A549 (cell line): Measurements from ENCODE around the gene EBF3. TPM values are rescaled to one million over a fixed set of nuclear protein-coding genes. Genes with fewer than 3 reads are reported as not detected.

Experiments
- ATAC-seq, 2 experiments: fragments of 200-7000 bp in 1 of 2; fragments of >200 bp in 1 of 2; cut with Nextera tagmentation in 1 of 2; cut with Tn5 transposase in 1 of 2; 3 replicates each; pipeline versions ENCODE4 v1.8.0 to v1.9.1; 2018 to 2020; ENCODE audit warnings: mild to moderate bottlenecking in 1 of 2, moderate library complexity in 1 of 2
- CTCF ChIA-PET: fragments of 300-600 bp; sonication (Branson Sonifier 250); formaldehyde crosslinking; extraction: SDS; loops from one replicate; lab custom pipeline; 2021; ENCODE audit warnings: antibody characterized with exemption, inconsistent platforms; lab: Yijun Ruan, JAX
- POLR2A ChIA-PET: fragments of 350-600 bp; formaldehyde crosslinking; extraction: SDS; loops from one replicate; lab custom pipeline; 2021; ENCODE audit warnings: antibody characterized with exemption, inconsistent platforms; lab: Yijun Ruan, JAX
- DNase-seq, 2 experiments: peaks; one replicate each; pipeline versions ENCODE4 v3.0.0 to v3.0.0-alpha.2; 2011 to 2016; ENCODE audit warnings: low read depth in 1 of 2, low spot score in 1 of 2
- FAIRE-seq: peaks from 2 replicates; lab custom pipeline; 2011; peaks lifted over from hg19 to GRCh38; lab: Jason Lieb, UNC
- H3K27ac ChIP-seq, 2 experiments: fragments of >200 bp; sonication (Bioruptor Twin); formaldehyde crosslinking; 3 replicates each; pipeline ENCODE4 v1.5.1; 2016 to 2017
- H3K4me1 ChIP-seq: fragments of >200 bp; sonication (Bioruptor Twin); formaldehyde crosslinking; 3 replicates; pipeline ENCODE4 v1.6.1; 2016
- H3K4me2 ChIP-seq: fragments of >200 bp; sonication (Bioruptor Twin); formaldehyde crosslinking; 3 replicates; pipeline ENCODE4 v1.6.1; 2016
- H3K4me3 ChIP-seq: fragments of >200 bp; sonication (Bioruptor Twin); formaldehyde crosslinking; 3 replicates; pipeline ENCODE4 v1.5.1; 2016
- H3K9me3 ChIP-seq: fragments of >200 bp; sonication (Bioruptor Twin); formaldehyde crosslinking; 3 replicates; pipeline ENCODE4 v1.6.1; 2016
- BCL3 ChIP-seq: fragments of >200 bp; sonication (Bioruptor Twin); formaldehyde crosslinking; IDR thresholded peaks from 3 replicates; pipeline ENCODE4 v1.6.1; 2016
- CBX8 ChIP-seq: fragments of 200-600 bp; sonication (generic); IDR thresholded peaks from 2 replicates; pipeline ENCODE4 v1.6.1; 2016
- CEBPB ChIP-seq, 2 experiments: fragments of >200 bp in 1 of 2; sonication (Bioruptor Twin) in 1 of 2; formaldehyde crosslinking in 1 of 2; IDR thresholded peaks; 2 replicates each; pipeline ENCODE4 v1.6.1; 2012 to 2016
- CHD4 ChIP-seq: fragments of 200-600 bp; sonication (generic); IDR thresholded peaks from 2 replicates; pipeline ENCODE4 v1.6.1; 2016; ENCODE audit warnings: antibody characterized with exemption, mild to moderate bottlenecking, borderline replicate concordance
- ESRRA ChIP-seq: fragments of 150-350 bp; IDR thresholded peaks from 2 replicates; pipeline ENCODE4 v1.6.1; 2014; ENCODE audit warnings: mild to moderate bottlenecking, low read length, borderline replicate concordance
- FOSB ChIP-seq: fragments of 250-450 bp; sonication (Bioruptor Pico); IDR thresholded peaks from 2 replicates; pipeline ENCODE4 v1.5.0; 2020; ENCODE audit warnings: mild to moderate bottlenecking, moderate library complexity
- FOSL2 ChIP-seq, 2 experiments: fragments of 450-650 bp in 1 of 2; fragments of >200 bp in 1 of 2; sonication (Bioruptor Twin) in 1 of 2; formaldehyde crosslinking; IDR thresholded peaks; 2 replicates each; pipeline versions ENCODE4 v1.5.0 to v1.6.1; 2016 to 2020; ENCODE audit warnings: mild to moderate bottlenecking in 1 of 2, moderate library complexity in 1 of 2
- FOXS1 ChIP-seq: fragments of 250-450 bp; sonication (Bioruptor Pico); IDR thresholded peaks from 2 replicates; pipeline ENCODE4 v1.5.0; 2020; ENCODE audit warnings: mild to moderate bottlenecking, moderate library complexity
- GATA3 ChIP-seq: IDR thresholded peaks from 2 replicates; pipeline ENCODE4 v1.6.1; 2012; ENCODE audit warnings: borderline replicate concordance
- HDAC2 ChIP-seq: fragments of 200-600 bp; sonication (generic); IDR thresholded peaks from 2 replicates; pipeline ENCODE4 v1.6.1; 2016
- HOXA7 ChIP-seq: fragments of 250-450 bp; sonication (Bioruptor Pico); IDR thresholded peaks from 2 replicates; pipeline ENCODE4 v1.5.0; 2020; ENCODE audit warnings: mild to moderate bottlenecking, moderate library complexity
- MAFK ChIP-seq: fragments of 450-650 bp; IDR thresholded peaks from 2 replicates; pipeline ENCODE4 v1.6.1; 2014; ENCODE audit not compliant: partially characterized antibody
- MAX ChIP-seq: IDR thresholded peaks from 2 replicates; pipeline ENCODE4 v1.6.1; 2012
- NFE2L2 ChIP-seq: fragments of 150-350 bp; conservative IDR thresholded peaks from 2 replicates; pipeline ENCODE4 v1.6.1; 2014; ENCODE audit warnings: low read length
- NR3C1 ChIP-seq: fragments of >200 bp; sonication (Bioruptor Twin); formaldehyde crosslinking; IDR thresholded peaks from 3 replicates; pipeline ENCODE4 v1.6.1; 2017
- PHF8 ChIP-seq: fragments of 200-600 bp; sonication (generic); IDR thresholded peaks from 2 replicates; pipeline ENCODE4 v1.6.1; 2016; ENCODE audit warnings: low read depth, mild to moderate bottlenecking, antibody characterized with exemption, moderate library complexity, borderline replicate concordance
- POLR2A ChIP-seq: IDR thresholded peaks from 2 replicates; pipeline ENCODE4 v1.6.1; 2012; ENCODE audit warnings: mild to moderate bottlenecking, low read length
- RAD21 ChIP-seq, 2 experiments: fragments of >200 bp in 1 of 2; sonication (Bioruptor Twin) in 1 of 2; formaldehyde crosslinking in 1 of 2; IDR thresholded peaks in 1 of 2; conservative IDR thresholded peaks in 1 of 2; 2 replicates in 1 of 2; 3 replicates in 1 of 2; pipeline ENCODE4 v1.6.1; 2012 to 2018; ENCODE audit warnings: inconsistent platforms in 1 of 2
- RCOR1 ChIP-seq: fragments of 150-350 bp; IDR thresholded peaks from 2 replicates; pipeline ENCODE4 v1.6.1; 2014; ENCODE audit warnings: antibody characterized with exemption, low read length, low read depth
- RFX5 ChIP-seq: fragments of 450-650 bp; IDR thresholded peaks from 2 replicates; pipeline ENCODE4 v1.7.1; 2014; ENCODE audit warnings: antibody characterized with exemption, mild to moderate bottlenecking, moderate library complexity
- RNF2 ChIP-seq: fragments of 200-600 bp; sonication (generic); IDR thresholded peaks from 2 replicates; pipeline ENCODE4 v1.6.1; 2016; ENCODE audit warnings: low read depth, mild to moderate bottlenecking, antibody characterized with exemption, moderate library complexity, borderline replicate concordance
- SREBF2 ChIP-seq: fragments of 450-650 bp; IDR thresholded peaks from 2 replicates; pipeline ENCODE4 v1.6.1; 2014; ENCODE audit warnings: mild to moderate bottlenecking, moderate library complexity
- ZNF302 ChIP-seq: fragments of 250-450 bp; sonication (Bioruptor Pico); IDR thresholded peaks from 2 replicates; pipeline ENCODE4 v1.9.0; 2021; ENCODE audit warnings: inconsistent platforms, mild to moderate bottlenecking, moderate library complexity
- ZSCAN20 ChIP-seq: fragments of 250-450 bp; sonication (Bioruptor Pico); IDR thresholded peaks from 2 replicates; pipeline ENCODE4 v1.8.0; 2022; ENCODE audit warnings: mild to moderate bottlenecking, moderate library complexity
- WGBS: methylation state at CpG from one replicate; pipeline ENCODE4 v1.1.6; 2017; ENCODE audit errors: missing lambda C conversion rate; 5-methylcytosine and 5-hydroxymethylcytosine counted together
- polyA plus RNA-seq, 4 experiments: library from polyadenylated mRNA; depleted of rRNA in 3 of 4; stranded (reverse); fragments of >200 nt; fragmentation: RNase III in 1 of 4; extraction: RNeasy Plus Mini Kit Qiagen cat#74134 plus additional on column Dnase treatment in 1 of 4; gene quantifications; 2 replicates in 3 of 4; 3 replicates in 1 of 4; pipeline ENCODE4 v1.2.3, GENCODE V29; 2011 to 2017
- TF ChIP-seq, protein P1 (sequence below): IDR thresholded peaks from 2 replicates; pipeline ENCODE4 v1.6.1; 2012
- TF ChIP-seq, protein P2 (sequence below): IDR thresholded peaks from 2 replicates; pipeline ENCODE4 v1.6.1; 2012; ENCODE audit warnings: low read depth, borderline replicate concordance

The EBF3 gene
- polyA plus RNA-seq, 2 of the 4 experiments (the other 2 are of a cell fraction) = 0.12 TPM; not detected in 1

GRCh38 chr10:129936923-129937300 lies 27.2 kb downstream of the EBF3 start:
- Histone ChIP-seq H3K4me1 (no peaks in the 10 kb centered on the region), H3K4me2 (no peak overlapping the region), H3K9me3 (no peaks in the 10 kb centered on the region), H3K4me3 (no peak overlapping the region), H3K27ac (no peak overlapping the region)
- ATAC-seq (no peak), FAIRE-seq (no peak), DNase-seq (no peak)
- TF ChIP-seq ESRRA (no peak), RFX5 (no peak), CEBPB (IDR thresholded peaks at IDR 0.05) (no peak), BCL3 (no peak), NFE2L2 (no peak), ZNF302 (CRISPR knock-in tag) (no peak), FOXS1 (no peak), RCOR1 (no peak)
- CTCF ChIA-PET = no interaction called here
- 61% methylated on average over 16 of the region's 16 CpGs for WGBS
- POLR2A ChIA-PET = no interaction called here

DNA sequence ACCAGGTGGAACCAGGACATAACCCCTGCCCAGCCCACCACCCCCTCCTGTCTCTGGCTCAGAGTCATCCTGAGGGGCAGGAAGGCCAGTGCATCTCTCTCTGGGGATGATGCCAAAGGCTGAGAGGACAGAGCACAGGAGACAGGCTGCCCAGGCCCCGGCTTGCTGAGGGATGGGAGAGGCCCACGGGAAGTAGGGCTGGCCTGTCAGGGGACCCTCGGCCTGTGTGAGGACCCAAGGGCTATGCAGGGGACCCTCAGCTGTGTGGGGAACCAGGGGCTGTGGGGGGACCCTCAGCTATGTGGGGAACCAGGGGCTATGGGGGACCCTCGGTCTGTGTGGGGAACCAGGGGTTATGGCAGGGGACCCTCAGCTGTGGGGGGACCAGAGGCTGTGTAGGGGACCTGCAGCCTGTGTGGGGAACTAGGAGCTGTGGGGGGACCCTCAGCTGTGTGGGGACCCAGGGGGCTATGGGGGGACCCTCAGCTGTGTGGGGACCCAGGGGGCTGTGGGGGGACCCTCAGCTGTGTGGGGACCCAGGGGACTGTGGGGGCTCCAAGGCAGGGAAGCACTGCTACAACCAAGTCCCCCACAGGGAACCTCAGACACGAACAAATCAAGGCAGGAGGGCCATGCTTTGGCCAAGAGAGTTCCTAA lies 27.7 kb downstream of the EBF3 start:
- ChIA-PET POLR2A (no interaction called here), CTCF (no interaction called here)
- no peak for DNase-seq
- TF ChIP-seq FOXS1 (no peak), RAD21 (conservative IDR thresholded peaks at IDR 0.05 in 1 of 2, IDR thresholded peaks at IDR 0.05 in 1 of 2) (no peak), CHD4 (no peak), ESRRA (no peak), SREBF2 (no peak), CEBPB (IDR thresholded peaks at IDR 0.05) (no peak)
- Histone ChIP-seq H3K4me1 (no peaks in the 10 kb centered on the region), H3K4me3 (no peak overlapping the region), H3K4me2 (no peak overlapping the region), H3K27ac (no peak overlapping the region), H3K9me3 (no peaks in the 10 kb centered on the region)
- WGBS = 0% methylated on average over 1 of the region's 5 CpGs
- no peak for FAIRE-seq
- ATAC-seq = no peak

- DNase-seq = no peak
- Histone ChIP-seq H3K4me3 (no peak overlapping the region), H3K4me1 (no peaks in the 10 kb centered on the region), H3K27ac (no peak overlapping the region), H3K4me2 (no peak overlapping the region), H3K9me3 (no peaks in the 10 kb centered on the region)
- TF ChIP-seq MAX (no peak), RNF2 (no peak), PHF8 (no peak), FOXS1 (no peak), POLR2A (no peak), FOSL2 (IDR thresholded peaks at IDR 0.05) (no peak), FOSL2 (CRISPR knock-in tag; IDR thresholded peaks at IDR 0.05) (no peak), HOXA7 (CRISPR knock-in tag) (no peak), RCOR1 (no peak), ZNF302 (CRISPR knock-in tag) (no peak), HDAC2 (no peak), ZSCAN20 (CRISPR knock-in tag) (no peak), NR3C1 (no peak), GATA3 (no peak), MAFK (no peak), CBX8 (no peak), FOSB (CRISPR knock-in tag) (no peak)
- TF ChIP-seq, protein P1, sequence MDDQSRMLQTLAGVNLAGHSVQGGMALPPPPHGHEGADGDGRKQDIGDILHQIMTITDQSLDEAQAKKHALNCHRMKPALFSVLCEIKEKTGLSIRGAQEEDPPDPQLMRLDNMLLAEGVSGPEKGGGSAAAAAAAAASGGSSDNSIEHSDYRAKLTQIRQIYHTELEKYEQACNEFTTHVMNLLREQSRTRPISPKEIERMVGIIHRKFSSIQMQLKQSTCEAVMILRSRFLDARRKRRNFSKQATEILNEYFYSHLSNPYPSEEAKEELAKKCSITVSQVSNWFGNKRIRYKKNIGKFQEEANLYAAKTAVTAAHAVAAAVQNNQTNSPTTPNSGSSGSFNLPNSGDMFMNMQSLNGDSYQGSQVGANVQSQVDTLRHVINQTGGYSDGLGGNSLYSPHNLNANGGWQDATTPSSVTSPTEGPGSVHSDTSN = no peak
- TF ChIP-seq, protein P2, sequence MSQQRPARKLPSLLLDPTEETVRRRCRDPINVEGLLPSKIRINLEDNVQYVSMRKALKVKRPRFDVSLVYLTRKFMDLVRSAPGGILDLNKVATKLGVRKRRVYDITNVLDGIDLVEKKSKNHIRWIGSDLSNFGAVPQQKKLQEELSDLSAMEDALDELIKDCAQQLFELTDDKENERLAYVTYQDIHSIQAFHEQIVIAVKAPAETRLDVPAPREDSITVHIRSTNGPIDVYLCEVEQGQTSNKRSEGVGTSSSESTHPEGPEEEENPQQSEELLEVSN = no peak
- ChIA-PET CTCF (no interaction called here), POLR2A (no interaction called here)
- FAIRE-seq = no peak
- no peak for ATAC-seq
- 62% methylated on average over 5 of the region's 7 CpGs for WGBS
Observed at GRCh38 chr10:129935867-129936152, 28.3 kb downstream of the EBF3 start.
